OCI-LY3 (cell line): Measurements from ENCODE around the gene TADA3.

Source experiments
- H2AFZ ChIP-seq: fragments of 200-600, 300-600 bp; shearing (Covaris generic); 2 replicates; pipeline ENCODE4 v1.6.0; 2014; ENCODE audit warnings: antibody characterized with exemption, low read depth, low read length
- H3K27ac ChIP-seq: fragments of 200-600, 300-600 bp; sonication (generic); 2 replicates; pipeline ENCODE4 v1.5.1; 2014; ENCODE audit warnings: mild to moderate bottlenecking, low read length, moderate library complexity, mixed read lengths
- H3K27me3 ChIP-seq: fragments of 200-600, 300-600 bp; sonication (generic); 2 replicates; pipeline ENCODE4 v1.6.1; 2014; ENCODE audit warnings: low read depth, low read length, mixed read lengths
- H3K36me3 ChIP-seq: fragments of 200-600, 300-600 bp; sonication (generic); replicated peaks from 2 replicates; pipeline ENCODE3; 2014; ENCODE audit warnings: low read depth, low read length, mixed read lengths
- H3K4me1 ChIP-seq: fragments of 300-600, 200-600 bp; sonication (generic); 2 replicates; pipeline ENCODE4 v1.6.1; 2014; ENCODE audit warnings: low read length, mixed read lengths
- H3K4me2 ChIP-seq: fragments of 200-600, 300-600 bp; sonication (generic); 2 replicates; pipeline ENCODE4 v1.6.1; 2014; ENCODE audit warnings: low read length, mixed read lengths
- H3K4me3 ChIP-seq: fragments of 300-600, 200-600 bp; sonication (generic); 2 replicates; pipeline ENCODE4 v1.5.1; 2014; ENCODE audit warnings: antibody characterized with exemption, mild to moderate bottlenecking, low read length, moderate library complexity
- H3K79me2 ChIP-seq: fragments of 300-600, 200-600 bp; shearing (Covaris generic); 2 replicates; pipeline ENCODE4 v1.6.1; 2014; ENCODE audit warnings: mild to moderate bottlenecking, low read length, mixed read lengths
- H3K9ac ChIP-seq: fragments of 300-600, 200-600 bp; shearing (Covaris generic); 2 replicates; pipeline ENCODE4 v1.6.0; 2014; ENCODE audit warnings: mild to moderate bottlenecking, low read length, moderate library complexity
- H3K9me3 ChIP-seq: fragments of 200-600, 300-600 bp; shearing (Covaris generic); 2 replicates; pipeline ENCODE4 v1.6.1; 2014; ENCODE audit warnings: low read length, mixed read lengths; ENCODE audit not compliant: insufficient read depth
- H4K20me1 ChIP-seq: fragments of 200-600, 300-600 bp; sonication (generic); 2 replicates; pipeline ENCODE4 v1.6.1; 2016; ENCODE audit warnings: low read length, mixed read lengths; ENCODE audit not compliant: insufficient read depth
- EZH2phosphoT487 ChIP-seq: fragments of 200-600 bp; shearing (Covaris generic); IDR thresholded peaks from 2 replicates; pipeline ENCODE4 v1.6.1; 2018; ENCODE audit warnings: antibody characterized with exemption, mixed run types, low read depth
- TF ChIP-seq, protein P1 (sequence below): fragments of 200-600, 300-600 bp; sonication (generic); IDR thresholded peaks from 2 replicates; pipeline ENCODE4 v1.5.1; 2014; ENCODE audit warnings: antibody characterized with exemption, low read length, low read depth

TADA3 gene

DNA sequence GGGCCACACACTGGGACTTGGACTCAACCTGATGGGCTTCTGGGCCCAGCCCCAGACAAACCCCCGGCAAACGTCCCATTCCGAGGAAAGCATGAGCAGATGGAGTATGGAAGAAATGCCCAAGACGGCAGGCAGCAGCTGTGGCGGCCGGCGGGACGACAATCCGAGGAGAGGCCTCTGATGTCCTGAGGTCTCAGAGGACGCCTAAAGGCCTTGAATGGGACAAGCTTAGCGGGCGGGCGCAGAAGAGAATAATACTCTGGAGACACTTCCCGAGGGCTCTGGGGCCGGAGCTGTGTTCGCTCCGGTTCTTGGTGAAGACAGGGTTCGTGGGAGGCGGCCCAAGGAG lies 43.0 kb downstream of the TADA3 start:
- Histone ChIP-seq H3K4me1 (peaks cover 13% of the 10 kb centered on the region), H3K9ac (peak overlapping the region; percentile 65), H3K27me3 (no peaks in the 10 kb centered on the region), H3K27ac (peak overlapping the region; percentile 47), H2AFZ (peak overlapping the region; percentile 51; the same call in 1 of the 2 replicates), H3K4me3 (peak overlapping the region; percentile 94), H3K79me2 (peaks cover 15% of the 10 kb centered on the region), H4K20me1 (no peaks in the 10 kb centered on the region), H3K36me3 (peaks cover 36% of the 10 kb centered on the region), H3K4me2 (peak overlapping the region; percentile 92), H3K9me3 (no peaks in the 10 kb centered on the region)
- TF ChIP-seq EZH2phosphoT487: no peak
- TF ChIP-seq, protein P1, sequence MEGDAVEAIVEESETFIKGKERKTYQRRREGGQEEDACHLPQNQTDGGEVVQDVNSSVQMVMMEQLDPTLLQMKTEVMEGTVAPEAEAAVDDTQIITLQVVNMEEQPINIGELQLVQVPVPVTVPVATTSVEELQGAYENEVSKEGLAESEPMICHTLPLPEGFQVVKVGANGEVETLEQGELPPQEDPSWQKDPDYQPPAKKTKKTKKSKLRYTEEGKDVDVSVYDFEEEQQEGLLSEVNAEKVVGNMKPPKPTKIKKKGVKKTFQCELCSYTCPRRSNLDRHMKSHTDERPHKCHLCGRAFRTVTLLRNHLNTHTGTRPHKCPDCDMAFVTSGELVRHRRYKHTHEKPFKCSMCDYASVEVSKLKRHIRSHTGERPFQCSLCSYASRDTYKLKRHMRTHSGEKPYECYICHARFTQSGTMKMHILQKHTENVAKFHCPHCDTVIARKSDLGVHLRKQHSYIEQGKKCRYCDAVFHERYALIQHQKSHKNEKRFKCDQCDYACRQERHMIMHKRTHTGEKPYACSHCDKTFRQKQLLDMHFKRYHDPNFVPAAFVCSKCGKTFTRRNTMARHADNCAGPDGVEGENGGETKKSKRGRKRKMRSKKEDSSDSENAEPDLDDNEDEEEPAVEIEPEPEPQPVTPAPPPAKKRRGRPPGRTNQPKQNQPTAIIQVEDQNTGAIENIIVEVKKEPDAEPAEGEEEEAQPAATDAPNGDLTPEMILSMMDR: no peak

DNA sequence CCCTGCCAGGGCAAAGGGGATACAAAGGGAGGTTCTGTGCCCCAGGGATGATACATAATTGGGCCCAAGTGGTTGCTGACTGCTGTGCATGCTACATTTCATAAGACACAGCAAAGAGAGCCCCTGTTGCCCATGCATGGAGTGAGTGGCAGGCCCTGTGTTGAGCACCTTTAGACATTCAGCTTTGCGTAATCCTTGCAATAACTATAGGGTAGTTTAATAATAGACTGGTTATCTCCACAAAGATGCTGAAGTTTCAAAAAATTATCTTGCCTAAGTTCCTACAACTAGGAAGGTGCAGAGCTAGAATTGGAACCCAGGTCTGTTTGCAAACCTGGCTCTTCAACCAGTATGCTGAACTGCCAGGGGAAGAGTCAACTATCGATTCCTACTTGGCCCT lies 44.2 kb downstream of the TADA3 start:
- peaks cover 13% of the 10 kb centered on the region for H3K4me1 ChIP-seq
- H4K20me1 ChIP-seq: no peaks in the 10 kb centered on the region
- no peak overlapping the region for H3K4me3 ChIP-seq
- H3K27ac ChIP-seq: no peak overlapping the region
- H3K36me3 ChIP-seq: peaks cover 48% of the 10 kb centered on the region
- no peak overlapping the region for H3K4me2 ChIP-seq
- TF ChIP-seq EZH2phosphoT487: no peak
- TF ChIP-seq, protein P1: no peak
- no peak overlapping the region for H3K9ac ChIP-seq
- no peaks in the 10 kb centered on the region for H3K27me3 ChIP-seq
- H3K9me3 ChIP-seq: no peaks in the 10 kb centered on the region
- H3K79me2 ChIP-seq: peaks cover 15% of the 10 kb centered on the region
- no peak overlapping the region for H2AFZ ChIP-seq

DNA sequence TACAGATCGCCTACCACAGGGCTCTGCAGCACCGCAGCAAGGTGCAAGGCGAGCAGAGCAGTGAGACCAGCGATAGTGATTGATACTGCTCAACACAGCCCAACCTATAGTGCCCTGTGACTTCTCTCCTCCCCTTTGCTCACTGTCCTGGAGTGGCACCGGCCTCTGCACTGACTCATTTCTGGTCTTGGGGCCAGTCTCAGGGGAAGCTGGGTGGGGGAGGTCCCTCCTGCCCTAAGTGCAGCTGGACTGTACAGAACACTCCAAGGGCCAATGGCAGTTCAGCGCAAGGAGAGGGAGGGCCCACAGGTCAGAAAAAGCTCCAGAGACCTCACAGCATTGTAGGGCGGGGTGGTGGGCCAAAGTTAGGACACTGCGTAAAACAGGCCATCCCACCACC lies 45.0 kb downstream of the TADA3 start:
- Histone ChIP-seq H4K20me1 (no peaks in the 10 kb centered on the region), H3K4me3 (no peak overlapping the region), H3K9me3 (no peaks in the 10 kb centered on the region), H2AFZ (no peak overlapping the region), H3K4me2 (no peak overlapping the region), H3K27ac (no peak overlapping the region), H3K36me3 (peaks cover 52% of the 10 kb centered on the region), H3K27me3 (no peaks in the 10 kb centered on the region), H3K4me1 (peaks cover 13% of the 10 kb centered on the region), H3K9ac (no peak overlapping the region), H3K79me2 (peaks cover 15% of the 10 kb centered on the region)
- TF ChIP-seq, protein P1: no peak
- no peak for TF ChIP-seq EZH2phosphoT487

DNA sequence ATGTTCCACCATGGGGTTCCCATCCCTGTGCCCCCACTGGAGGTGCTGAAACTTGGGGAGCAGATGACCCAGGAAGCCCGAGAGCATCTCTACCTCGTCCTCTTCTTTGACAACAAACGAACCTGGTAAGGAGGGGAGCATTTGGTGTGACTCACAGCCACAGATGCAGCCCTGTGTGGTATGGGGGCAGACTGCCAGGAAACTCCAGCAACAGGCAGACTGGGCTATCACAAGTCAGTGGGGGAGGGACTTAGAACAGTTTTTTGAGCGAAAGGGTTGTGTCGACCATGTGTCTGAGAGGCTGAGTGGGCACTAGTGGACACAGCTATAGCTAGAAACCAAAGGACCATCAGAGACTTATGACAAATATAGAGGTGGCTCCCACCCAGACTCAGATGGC lies 45.9 kb downstream of the TADA3 start:
- H3K4me1 ChIP-seq: peaks cover 13% of the 10 kb centered on the region

More for the DNA sequence above, 45.9 kb downstream of the TADA3 start:
- Histone ChIP-seq H2AFZ (no peak overlapping the region), H3K9ac (no peak overlapping the region), H3K36me3 (peaks cover 55% of the 10 kb centered on the region), H3K4me2 (no peak overlapping the region), H3K9me3 (no peaks in the 10 kb centered on the region), H3K79me2 (peaks cover 11% of the 10 kb centered on the region), H3K4me3 (no peak overlapping the region), H3K27me3 (no peaks in the 10 kb centered on the region), H3K27ac (no peak overlapping the region), H4K20me1 (no peaks in the 10 kb centered on the region)
- TF ChIP-seq, protein P1: no peak
- TF ChIP-seq EZH2phosphoT487: no peak
